GM12891 (cell line): Measurements from ENCODE around the gene HDAC4.

Experiments used
- POLR2A ChIP-seq: IDR thresholded peaks from 2 replicates; pipeline ENCODE4 v1.6.1; 2011; ENCODE audit warnings: low read depth, low read length, control low read depth
- TAF1 ChIP-seq: IDR thresholded peaks from 2 replicates; pipeline ENCODE4 v1.6.1; 2011; ENCODE audit warnings: low read depth, low read length, control low read depth

DNA sequence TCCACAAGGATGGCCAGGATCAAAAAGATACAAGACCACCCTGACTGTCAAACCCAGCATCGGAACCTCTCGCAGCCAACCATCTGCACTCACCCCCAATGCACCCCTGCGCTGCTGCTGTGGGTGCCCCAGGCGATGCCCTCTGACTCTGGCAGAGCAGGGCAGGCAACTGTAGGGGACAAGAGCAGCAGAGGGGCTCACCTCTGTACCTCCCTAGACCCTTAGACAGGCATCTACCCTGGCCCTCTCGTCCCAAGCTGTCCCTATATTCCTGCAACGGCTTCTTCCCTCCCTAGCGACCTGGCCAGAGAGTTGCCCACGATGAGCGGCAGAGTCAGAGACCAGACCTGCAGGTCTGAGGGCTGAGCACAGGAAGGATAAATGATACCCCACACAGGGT lies 128.2 kb downstream of the HDAC4 start:
- TF ChIP-seq TAF1, result no peak
- no peak for TF ChIP-seq POLR2A
